Neutrophil (primary cell): ENCODE data around the gene MYO3A.

Source experiments
- H3K27ac ChIP-seq: fragments of 200-600 bp; sonication (generic); 2 replicates; pipeline ENCODE4 v1.5.1; 2016; ENCODE audit warnings: mild to moderate bottlenecking, moderate library complexity
- H3K27me3 ChIP-seq: fragments of 200-600 bp; sonication (generic); 2 replicates; pipeline ENCODE4 v1.6.0; 2016; ENCODE audit warnings: mild to moderate bottlenecking
- H3K36me3 ChIP-seq: fragments of 200-600 bp; sonication (generic); 2 replicates; pipeline ENCODE4 v1.5.1; 2017
- H3K4me1 ChIP-seq, 2 experiments: fragments of 200-600 bp in 1 of 2; sonication (generic) in 1 of 2; 1 replicate in 1 of 2; 2 replicates in 1 of 2; pipeline versions ENCODE4 v1.5.1 to v1.6.1; 2013 to 2016; ENCODE audit warnings: low read depth in 1 of 2, low read length in 1 of 2, mild to moderate bottlenecking in 1 of 2, moderate library complexity in 1 of 2; ENCODE audit not compliant: control insufficient read depth in 1 of 2, insufficient read depth in 1 of 2
- H3K4me3 ChIP-seq, 2 experiments: fragments of 200-600 bp in 1 of 2; sonication (generic) in 1 of 2; 1 replicate in 1 of 2; 2 replicates in 1 of 2; pipeline ENCODE4 v1.5.1; 2013 to 2016; ENCODE audit warnings: low read depth in 1 of 2, low read length in 1 of 2, mild to moderate bottlenecking in 1 of 2, moderate library complexity in 1 of 2
- H3K9me3 ChIP-seq: fragments of 200-600 bp; sonication (generic); 2 replicates; pipeline ENCODE4 v1.5.1; 2016
- CTCF ChIP-seq: fragments of 200-600 bp; sonication (generic); IDR thresholded peaks from 2 replicates; pipeline ENCODE4 v1.5.1; 2016; ENCODE audit warnings: antibody characterized with exemption

Gene MYO3A

GRCh38 chr10:26198119-26198518, 264.1 kb downstream of the MYO3A start:
- TF ChIP-seq CTCF, result no peak
- H3K27me3 ChIP-seq, result peaks cover 29% of the 10 kb centered on the region
- H3K36me3 ChIP-seq, result no peaks in the 10 kb centered on the region
- no peaks in the 10 kb centered on the region for H3K4me1 ChIP-seq
- no peaks in the 10 kb centered on the region for H3K9me3 ChIP-seq
- no peak overlapping the region for H3K27ac ChIP-seq
- H3K4me3 ChIP-seq, result no peak overlapping the region

DNA sequence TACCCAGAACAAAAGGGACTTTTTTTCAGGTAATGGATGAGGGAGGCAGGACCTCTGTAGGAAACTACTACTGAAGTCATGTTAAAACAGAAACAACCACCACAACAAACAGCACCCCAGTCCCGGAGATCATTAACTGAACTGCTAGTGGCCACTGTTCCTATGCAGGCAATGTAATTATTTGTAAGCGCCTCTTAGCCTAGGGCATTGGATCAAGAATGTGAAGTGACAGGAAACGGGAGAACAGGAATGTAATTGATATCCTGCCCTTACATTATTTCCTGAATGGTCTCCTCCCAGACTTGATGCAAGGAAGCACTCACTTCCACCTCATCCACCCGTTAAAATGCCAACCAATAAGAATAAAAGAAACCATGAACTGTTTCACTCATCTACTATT, 265.8 kb downstream of the MYO3A start:
- H3K27ac ChIP-seq, result no peak overlapping the region
- no peaks in the 10 kb centered on the region for H3K4me1 ChIP-seq
- H3K36me3 ChIP-seq, result no peaks in the 10 kb centered on the region
- no peak overlapping the region for H3K4me3 ChIP-seq
- peaks cover 45% of the 10 kb centered on the region for H3K27me3 ChIP-seq
- no peak for TF ChIP-seq CTCF
- H3K9me3 ChIP-seq, result no peaks in the 10 kb centered on the region

DNA sequence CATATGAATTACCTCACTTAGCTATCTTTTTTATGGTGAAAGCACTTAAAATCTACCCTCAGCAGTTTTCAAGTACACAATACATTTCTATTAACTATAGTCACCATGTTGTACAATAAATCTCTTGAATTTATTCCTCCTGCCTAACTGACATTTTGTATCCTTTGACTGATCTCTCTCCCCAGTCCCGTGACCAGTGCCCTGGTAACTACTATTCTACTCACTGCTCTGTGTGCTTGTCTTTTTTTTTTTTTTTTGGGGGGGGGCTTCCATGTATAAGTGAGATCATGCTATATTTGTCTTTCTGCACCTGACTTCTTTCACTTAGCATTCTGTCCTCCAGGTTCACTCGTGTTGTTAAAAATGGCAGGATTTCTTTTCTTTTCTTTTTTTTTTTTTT, 271.2 kb downstream of the MYO3A start:
- H3K4me3 ChIP-seq, result no peak overlapping the region
- H3K9me3 ChIP-seq, result no peaks in the 10 kb centered on the region
- peaks cover 69% of the 10 kb centered on the region for H3K27me3 ChIP-seq
- H3K36me3 ChIP-seq, result no peaks in the 10 kb centered on the region
- H3K4me1 ChIP-seq, result no peaks in the 10 kb centered on the region
- no peak overlapping the region for H3K27ac ChIP-seq
- no peak for TF ChIP-seq CTCF

DNA sequence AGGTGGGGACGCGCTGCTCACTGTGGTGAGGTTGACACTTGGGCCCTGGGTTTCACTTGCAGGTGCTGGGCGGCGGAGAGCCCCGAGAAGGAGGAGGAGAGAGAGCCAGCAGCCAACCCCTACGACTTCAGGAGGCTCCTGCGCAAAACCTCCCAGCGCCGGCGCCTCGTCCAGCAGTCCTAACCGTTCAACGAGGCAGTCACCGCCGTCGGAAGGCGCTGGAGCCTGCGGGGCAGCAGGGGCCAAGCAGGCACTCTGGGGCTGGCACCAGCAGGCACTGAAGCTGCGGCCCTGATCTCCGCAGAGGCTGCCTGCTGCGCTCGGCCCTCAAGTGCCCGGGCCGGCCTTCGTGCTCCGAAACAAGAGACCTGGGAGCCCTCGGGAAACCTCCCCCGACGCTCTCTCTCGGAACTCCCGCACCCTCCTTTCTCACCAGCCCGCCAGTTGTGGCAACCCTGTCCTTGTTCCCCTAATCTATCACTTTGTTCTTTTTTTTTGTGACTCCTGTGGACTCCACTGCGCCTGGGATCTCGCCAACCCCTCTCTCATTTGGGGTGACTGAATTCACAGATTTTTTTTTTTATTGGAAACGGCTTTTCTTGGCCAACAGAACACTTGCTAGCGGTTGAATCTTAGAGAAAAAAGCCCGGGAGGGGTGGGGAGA, 277.9 kb downstream of the MYO3A start:
- H3K36me3 ChIP-seq, result no peaks in the 10 kb centered on the region
- H3K27ac ChIP-seq, result no peak overlapping the region
- no peak for TF ChIP-seq CTCF
- peaks cover 97% of the 10 kb centered on the region for H3K27me3 ChIP-seq
- no peaks in the 10 kb centered on the region for H3K4me1 ChIP-seq
- H3K9me3 ChIP-seq, result no peaks in the 10 kb centered on the region
- no peak overlapping the region for H3K4me3 ChIP-seq

DNA sequence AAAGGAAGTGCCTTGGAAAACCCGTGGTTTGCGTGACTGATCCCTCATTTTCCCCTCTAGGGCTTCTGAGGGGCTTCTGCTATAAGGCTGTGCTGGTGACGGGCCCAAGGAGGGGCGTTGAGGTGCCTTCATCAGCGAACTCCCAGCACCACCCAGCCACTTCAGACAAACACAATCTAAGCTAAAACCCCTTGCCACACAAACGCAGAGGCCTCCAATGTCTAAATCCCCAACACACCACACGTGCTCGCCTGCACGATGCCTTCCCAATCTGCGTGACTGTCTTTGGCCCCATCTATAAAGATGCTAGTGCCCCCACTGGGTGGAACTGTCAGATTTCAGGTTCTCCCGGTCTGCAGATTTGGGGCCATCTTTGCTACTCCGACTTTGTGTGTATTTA, 278.5 kb downstream of the MYO3A start:
- H3K36me3 ChIP-seq, result no peaks in the 10 kb centered on the region
- TF ChIP-seq CTCF, result no peak
- no peaks in the 10 kb centered on the region for H3K9me3 ChIP-seq
- no peak overlapping the region for H3K27ac ChIP-seq
- no peaks in the 10 kb centered on the region for H3K4me1 ChIP-seq
- no peak overlapping the region for H3K4me3 ChIP-seq
- peaks cover 99% of the 10 kb centered on the region for H3K27me3 ChIP-seq
